Upper lobe of right lung (tissue), 1 donor: ENCODE data around the gene ABHD15. TPM values are rescaled to one million over a fixed set of nuclear protein-coding genes. Genes with fewer than 3 reads are reported as not detected.

Experiments used
- ATAC-seq: fragments of 200-7000 bp; cut with Tn5 transposase; one replicate; pipeline ENCODE4 v1.9.1; 2020; ENCODE audit warnings: mild to moderate bottlenecking, moderate library complexity
- DNase-seq: peaks from one replicate; pipeline ENCODE4 v3.0.0-alpha.2; 2020
- H3K27ac ChIP-seq: fragments of 200-600 bp; one replicate; pipeline ENCODE4 v1.8.0; 2022
- H3K27me3 ChIP-seq: fragments of 200-600 bp; one replicate; pipeline ENCODE4 v1.8.0; 2022; ENCODE audit warnings: mild to moderate bottlenecking
- H3K36me3 ChIP-seq: fragments of 200-600 bp; one replicate; pipeline ENCODE4 v1.8.0; 2022
- H3K4me1 ChIP-seq: fragments of 200-600 bp; one replicate; pipeline ENCODE4 v1.8.0; 2022
- H3K4me3 ChIP-seq: fragments of 200-600 bp; one replicate; pipeline ENCODE4 v1.8.0; 2022; ENCODE audit warnings: mild to moderate bottlenecking
- H3K9me3 ChIP-seq: fragments of 200-600 bp; one replicate; pipeline ENCODE4 v1.8.0; 2022
- CTCF ChIP-seq: fragments of 200-600 bp; IDR thresholded peaks from one replicate; pipeline ENCODE4 v1.8.0; 2022; ENCODE audit warnings: antibody characterized with exemption
- intact Hi-C: fragments of 100-400 bp; cut with DNase I; formaldehyde crosslinking; loops from one replicate; pipeline ENCODE4 v1.11.0; 2022
- total RNA-seq: library from RNA; stranded (reverse); fragmentation: NEBNext Ultra II Directional; extraction: Animal tissue kit (Norgen Biotek cat#: 25700); gene quantifications from one replicate; pipeline ENCODE4 v1.2.1, GENCODE V29; 2021
- donor health status: DM: no; HTN: yes; CAD: no; lungs with severe emphysema.

ABHD15 gene
- total RNA-seq, 1 donor from 2014 or later: 10.9 TPM

GRCh38 chr17:29576214-29577000, 9.6 kb upstream of the ABHD15 start:
- peaks cover 57% of the 10 kb centered on the region for H3K36me3 ChIP-seq
- no peak for ATAC-seq
- DNase-seq: no peak
- no peaks in the 10 kb centered on the region for H3K27me3 ChIP-seq
- no peak overlapping the region for H3K27ac ChIP-seq
- peaks cover 8% of the 10 kb centered on the region for H3K4me1 ChIP-seq
- no peaks in the 10 kb centered on the region for H3K9me3 ChIP-seq
- H3K4me3 ChIP-seq: no peak overlapping the region
- no peak for TF ChIP-seq CTCF
- intact Hi-C loops: no loop called here

- TF ChIP-seq CTCF: no peak
- DNase-seq (peak; percentile 57), ATAC-seq (no peak)
- Histone ChIP-seq H3K27me3 (no peaks in the 10 kb centered on the region), H3K4me3 (no peak overlapping the region), H3K27ac (no peak overlapping the region), H3K9me3 (no peaks in the 10 kb centered on the region), H3K4me1 (peaks cover 7% of the 10 kb centered on the region), H3K36me3 (peaks cover 49% of the 10 kb centered on the region)
- intact Hi-C loops: no loop called here
Observed at GRCh38 chr17:29575511-29576213, 8.8 kb upstream of the ABHD15 start.

GRCh38 chr17:29574732-29575510, 8.1 kb upstream of the ABHD15 start:
- no peak overlapping the region for H3K4me3 ChIP-seq
- H3K27ac ChIP-seq: no peak overlapping the region
- ATAC-seq: no peak
- peaks cover 46% of the 10 kb centered on the region for H3K36me3 ChIP-seq
- TF ChIP-seq CTCF: no peak
- H3K9me3 ChIP-seq: no peaks in the 10 kb centered on the region
- DNase-seq: peak; percentile 41
- intact Hi-C loops: no loop called here
- H3K4me1 ChIP-seq: peaks cover 5% of the 10 kb centered on the region
- no peaks in the 10 kb centered on the region for H3K27me3 ChIP-seq

- Histone ChIP-seq H3K9me3 (no peaks in the 10 kb centered on the region), H3K27ac (no peak overlapping the region), H3K4me3 (no peak overlapping the region), H3K27me3 (no peaks in the 10 kb centered on the region), H3K36me3 (peaks cover 46% of the 10 kb centered on the region), H3K4me1 (peaks cover 11% of the 10 kb centered on the region)
- TF ChIP-seq CTCF: no peak
- intact Hi-C loops: no loop called here
- peak; percentile 58 for DNase-seq
- no peak for ATAC-seq
Observed at GRCh38 chr17:29573871-29574731, 7.3 kb upstream of the ABHD15 start.

GRCh38 chr17:29573558-29573869, 6.7 kb upstream of the ABHD15 start:
- Histone ChIP-seq H3K36me3 (peaks cover 46% of the 10 kb centered on the region), H3K4me3 (no peak overlapping the region), H3K4me1 (peaks cover 13% of the 10 kb centered on the region), H3K27ac (no peak overlapping the region), H3K9me3 (no peaks in the 10 kb centered on the region), H3K27me3 (no peaks in the 10 kb centered on the region)
- intact Hi-C loops: no loop called here
- TF ChIP-seq CTCF: no peak
- no peak for ATAC-seq
- peak; percentile 56 for DNase-seq
